ENCODE measurements around the gene HOXD4.

HOXD4 gene

DNA sequence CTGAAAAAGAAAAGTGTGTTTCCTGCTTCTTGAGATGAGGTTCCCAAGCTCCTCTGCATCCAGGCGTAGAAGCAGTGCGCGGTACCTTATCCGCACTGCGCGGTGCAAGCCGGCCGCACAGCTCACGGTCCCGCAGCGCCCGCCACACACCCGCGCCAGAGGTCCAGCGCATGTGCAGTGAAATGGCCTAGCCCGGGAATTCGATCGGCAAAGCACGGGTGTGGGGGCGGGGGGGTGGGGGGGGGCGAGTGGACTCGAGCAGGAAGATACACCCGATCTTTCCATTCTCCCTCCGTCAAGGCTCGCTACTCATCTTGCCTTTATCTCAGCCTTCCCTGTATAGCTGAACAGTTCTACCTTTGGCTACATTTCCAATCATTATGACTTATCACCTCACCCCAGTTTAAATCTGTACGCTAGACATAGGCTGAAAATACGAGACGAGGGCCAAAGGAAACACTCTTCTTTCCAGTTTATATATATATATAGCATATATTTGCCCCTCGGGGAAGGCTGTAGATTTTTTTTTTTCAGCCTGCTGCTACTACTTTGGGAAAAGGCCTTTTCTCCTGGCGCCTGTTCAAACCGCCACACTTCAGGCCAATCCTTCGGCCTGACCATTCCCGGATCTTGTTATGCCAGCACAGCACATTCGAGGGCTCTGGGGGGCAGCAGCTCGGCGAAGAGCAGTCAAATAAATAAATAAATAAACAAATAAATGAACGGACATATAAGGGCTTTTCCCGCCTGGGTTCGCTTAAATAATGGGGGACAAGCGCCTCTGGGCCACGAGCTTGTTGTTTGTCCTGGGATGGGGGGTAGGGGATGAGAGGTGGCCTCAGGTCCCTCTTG lies 11.5 kb upstream of the HOXD4 start:
- no peak for DNase-seq (ENCODE audit: low read depth in 2 of 3, low spot score in 2 of 3)

DNA sequence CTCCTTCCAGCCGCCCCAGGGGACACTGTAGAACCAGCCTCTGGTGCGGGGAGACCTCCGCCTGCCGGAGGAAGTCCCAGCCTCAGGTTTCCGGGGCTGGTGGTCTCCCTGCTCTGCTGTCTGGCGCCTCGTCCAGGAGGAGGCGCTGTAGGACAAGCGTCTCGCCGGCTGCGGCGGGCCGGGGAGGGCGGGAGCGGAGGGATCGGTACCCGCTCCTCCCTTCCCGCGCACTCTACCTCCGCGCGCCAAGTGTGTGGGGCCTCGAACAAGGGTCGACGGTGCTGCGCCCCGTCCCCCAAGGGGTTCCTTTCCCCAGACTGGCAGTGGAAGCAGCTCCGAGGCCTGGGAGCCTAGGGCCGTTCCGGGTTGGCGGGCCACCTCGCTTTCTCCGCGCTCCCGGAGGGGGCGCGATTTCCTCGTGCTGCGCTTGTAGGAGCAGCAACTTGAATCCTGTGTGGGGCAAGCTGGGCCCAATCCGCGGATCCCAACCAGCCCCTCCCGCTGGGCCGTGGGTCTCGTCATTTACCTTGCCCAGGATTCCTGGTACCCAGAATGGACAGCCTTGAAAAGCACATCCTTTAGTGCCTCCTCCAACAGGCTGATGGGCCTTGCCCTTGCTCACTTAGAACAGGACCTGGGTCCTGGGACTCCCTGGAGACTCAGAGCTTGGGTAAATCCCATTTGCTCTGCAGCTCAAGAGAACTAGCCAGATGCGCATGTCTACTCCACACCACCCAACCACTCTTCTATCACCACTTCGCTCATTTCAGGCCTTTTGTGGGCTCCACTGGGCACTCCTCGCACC lies 10.6 kb upstream of the HOXD4 start:
- DNase-seq (ENCODE audit: low read depth in 2 of 3, low spot score in 2 of 3), result peak; percentile 39 to 60 (median 57)

DNA sequence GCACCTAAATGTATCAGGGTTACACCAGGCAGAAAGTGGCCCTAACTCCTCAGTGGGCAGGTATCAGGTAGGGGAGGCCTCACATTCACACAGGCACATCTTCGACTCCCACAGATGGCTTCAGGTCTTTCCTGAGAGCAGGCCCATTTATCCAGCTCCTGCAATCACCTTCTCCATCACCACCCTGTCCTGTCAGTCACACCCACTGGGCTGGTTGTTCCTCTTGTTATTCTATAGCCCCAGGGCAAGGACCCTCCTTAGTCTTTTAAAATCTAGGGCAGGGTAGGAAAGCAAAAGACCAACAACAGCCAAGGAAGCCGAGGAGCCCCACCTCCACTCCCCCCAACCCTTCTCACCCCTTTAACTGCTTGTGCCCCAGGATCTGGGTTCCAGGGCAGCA lies 9.1 kb upstream of the HOXD4 start:
- DNase-seq (ENCODE audit: low read depth in 2 of 3, low spot score in 2 of 3), result no peak

DNA sequence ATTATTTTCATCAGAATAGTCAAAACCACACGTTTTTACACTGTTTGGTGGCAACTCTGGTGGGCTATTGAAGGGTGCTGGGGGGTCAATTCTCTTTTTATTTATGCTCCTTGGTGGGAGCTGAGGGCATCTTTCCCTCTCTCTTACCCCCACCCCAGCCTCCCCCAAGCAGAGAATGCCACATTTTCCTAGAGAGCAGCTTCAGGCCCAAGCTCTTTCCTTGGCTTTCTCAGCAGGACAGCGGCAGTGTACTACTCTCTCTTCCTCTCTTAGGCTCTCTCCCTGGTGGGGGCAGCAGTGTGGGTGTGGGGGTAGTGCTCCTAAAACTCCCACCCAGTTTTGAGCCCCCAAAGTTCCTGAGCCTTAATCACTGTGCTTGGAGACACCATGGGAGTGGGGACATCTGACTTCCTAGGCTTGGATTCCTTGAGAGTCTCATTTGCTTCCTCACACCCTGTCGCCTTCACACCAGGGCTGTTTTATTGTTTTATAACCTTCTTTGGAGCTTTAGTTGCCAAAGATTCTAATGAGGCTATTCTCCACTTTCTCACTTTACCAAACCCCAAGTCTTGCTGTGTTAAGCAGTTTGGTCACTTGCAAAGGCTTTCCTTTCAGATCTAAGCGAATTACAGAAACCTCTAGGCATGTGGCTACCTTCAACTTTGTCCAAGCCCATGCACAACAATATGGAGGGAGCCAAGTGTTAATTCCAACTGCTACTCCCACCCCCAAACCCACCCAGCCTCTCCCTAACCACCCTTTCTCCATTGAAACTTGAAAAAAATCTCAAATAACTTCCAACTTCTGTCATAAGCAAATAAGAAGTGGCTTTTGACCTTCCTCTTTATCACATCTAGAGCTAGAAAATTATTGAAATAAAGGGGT lies 6.0 kb upstream of the HOXD4 start:
- DNase-seq (ENCODE audit: low read depth in 2 of 3, low spot score in 2 of 3), result no peak

DNA sequence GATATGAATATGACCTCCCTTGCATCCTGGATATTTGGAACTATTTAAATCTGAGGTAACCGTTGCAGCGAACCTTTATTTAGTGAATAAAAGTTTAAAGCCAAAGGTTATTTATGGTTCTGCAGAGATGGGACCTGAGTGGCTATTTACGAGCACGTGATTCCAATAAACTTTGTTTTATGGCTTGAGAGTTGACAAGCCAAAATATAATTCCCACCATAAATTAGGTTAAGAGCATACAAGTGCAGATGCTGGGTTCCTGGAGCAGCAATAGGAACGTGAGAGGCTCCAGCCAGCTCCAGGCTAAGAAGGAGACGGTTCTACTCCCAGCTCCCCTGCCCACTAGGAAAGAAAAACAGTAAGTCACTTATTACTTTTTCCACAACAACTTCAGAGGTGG lies 5.2 kb upstream of the HOXD4 start:
- DNase-seq (ENCODE audit: low read depth in 2 of 3, low spot score in 2 of 3), result no peak

DNA sequence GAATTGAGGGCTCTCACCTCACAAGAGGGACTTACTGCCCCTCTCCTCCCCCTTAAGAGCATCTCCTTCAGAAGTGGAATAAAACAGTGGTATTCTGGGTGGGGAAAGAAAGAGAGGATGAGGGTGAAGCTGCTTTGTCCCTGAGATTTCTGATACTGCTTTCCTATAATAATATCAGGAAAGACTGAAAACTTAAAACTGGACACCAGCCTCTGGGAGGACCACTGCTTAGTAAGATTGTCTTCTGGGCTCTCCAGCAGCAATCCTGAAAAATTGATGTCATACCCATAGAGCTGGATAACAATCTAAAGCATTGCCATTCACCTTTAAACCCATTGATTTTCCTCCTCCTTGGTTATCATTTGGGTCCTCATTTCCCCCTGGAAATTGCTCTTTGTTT lies 4.7 kb upstream of the HOXD4 start:
- no peak for DNase-seq (ENCODE audit: low read depth in 2 of 3, low spot score in 2 of 3)

DNA sequence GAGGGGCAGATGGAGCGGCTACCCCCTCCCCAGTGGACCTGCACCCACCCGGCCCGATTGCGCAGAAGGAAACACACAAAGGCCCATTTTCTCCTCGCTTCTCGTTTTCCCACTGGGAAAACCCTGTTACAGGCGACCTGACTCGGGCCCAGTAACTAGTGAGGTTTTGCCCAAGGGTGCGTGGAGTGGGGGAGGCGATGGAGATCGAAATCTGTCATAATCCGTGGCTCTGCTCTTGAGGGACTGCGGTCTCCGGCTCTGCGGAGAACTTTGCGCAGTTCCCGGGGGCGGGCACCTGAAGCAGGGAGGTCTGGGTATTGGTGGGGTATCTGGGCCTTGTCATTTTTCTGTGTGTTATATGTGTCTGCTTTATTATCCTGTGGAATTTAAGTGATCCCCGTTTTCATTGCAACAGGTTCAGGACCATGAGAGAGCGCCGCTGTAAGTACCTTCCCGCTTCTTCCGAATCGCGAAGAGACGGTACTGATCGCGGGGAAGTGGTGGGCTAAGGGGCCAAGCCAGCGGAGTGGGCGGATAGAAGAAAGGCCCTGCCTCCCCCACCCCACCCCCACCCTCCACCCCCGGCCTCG lies 4.0 kb upstream of the HOXD4 start:
- no peak for DNase-seq (ENCODE audit: low read depth in 2 of 3, low spot score in 2 of 3)

DNA sequence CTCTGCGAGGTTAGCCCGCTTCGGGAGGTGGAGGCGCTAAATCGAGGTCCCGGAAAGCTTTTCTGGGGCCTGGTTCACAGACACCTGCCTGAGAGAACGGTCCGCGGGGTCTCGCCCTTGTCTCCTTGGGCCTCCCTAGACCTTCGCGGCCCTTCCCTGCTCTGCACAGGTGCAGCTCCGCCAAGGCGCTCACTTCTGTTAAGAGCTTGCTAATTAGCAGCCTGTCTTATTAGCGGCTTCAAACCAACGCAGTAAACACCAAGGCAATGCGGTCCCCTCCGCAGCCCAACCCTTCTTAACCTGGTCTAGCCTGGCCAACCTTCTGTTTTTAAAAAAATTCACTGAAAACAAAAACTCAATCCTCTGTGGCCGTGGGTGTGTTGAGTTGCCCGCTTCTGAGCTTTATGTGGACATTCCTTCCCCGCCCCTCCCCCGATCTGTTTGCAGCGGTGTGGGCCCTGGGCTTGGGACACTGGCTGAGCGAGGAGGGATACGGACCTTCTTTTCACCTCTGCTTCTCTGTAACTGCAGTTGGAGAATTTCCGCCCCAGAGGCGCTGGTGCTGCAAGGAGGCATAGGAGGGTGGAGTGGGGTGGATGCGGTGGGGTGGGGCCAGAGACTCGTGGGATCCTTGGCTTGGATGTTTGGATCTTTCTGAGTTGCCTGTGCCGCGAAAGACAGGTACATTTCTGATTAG lies 3.4 kb upstream of the HOXD4 start:
- no peak for DNase-seq (ENCODE audit: low read depth in 2 of 3, low spot score in 2 of 3)

DNA sequence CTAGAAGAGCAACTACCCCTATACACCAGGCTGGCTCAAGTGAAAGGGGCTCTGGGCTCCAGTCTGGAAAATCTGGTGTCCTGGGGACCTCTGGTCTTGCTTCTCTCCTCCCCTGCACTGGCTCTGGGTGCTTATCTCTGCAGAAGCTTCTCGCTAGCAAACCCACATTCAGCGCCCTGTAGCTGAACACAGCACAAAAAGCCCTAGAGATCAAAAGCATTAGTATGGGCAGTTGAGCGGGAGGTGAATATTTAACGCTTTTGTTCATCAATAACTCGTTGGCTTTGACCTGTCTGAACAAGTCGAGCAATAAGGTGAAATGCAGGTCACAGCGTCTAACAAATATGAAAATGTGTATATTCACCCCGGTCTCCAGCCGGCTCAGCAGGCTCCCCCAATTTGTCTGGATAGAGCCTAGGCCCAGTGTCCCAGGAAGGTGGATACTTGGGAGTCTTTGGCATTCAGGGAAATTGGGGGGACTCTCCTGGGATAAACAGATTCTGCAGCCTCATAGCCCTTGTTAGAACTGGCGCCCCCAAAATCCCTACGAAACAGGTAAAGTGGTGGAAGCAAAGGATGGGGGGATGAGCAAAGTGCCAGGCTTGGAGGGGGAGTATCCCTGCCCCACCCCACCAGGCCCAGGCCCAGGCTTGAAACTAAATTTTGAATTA lies 2.5 kb upstream of the HOXD4 start:
- no peak for DNase-seq (ENCODE audit: low read depth in 2 of 3, low spot score in 2 of 3)

DNA sequence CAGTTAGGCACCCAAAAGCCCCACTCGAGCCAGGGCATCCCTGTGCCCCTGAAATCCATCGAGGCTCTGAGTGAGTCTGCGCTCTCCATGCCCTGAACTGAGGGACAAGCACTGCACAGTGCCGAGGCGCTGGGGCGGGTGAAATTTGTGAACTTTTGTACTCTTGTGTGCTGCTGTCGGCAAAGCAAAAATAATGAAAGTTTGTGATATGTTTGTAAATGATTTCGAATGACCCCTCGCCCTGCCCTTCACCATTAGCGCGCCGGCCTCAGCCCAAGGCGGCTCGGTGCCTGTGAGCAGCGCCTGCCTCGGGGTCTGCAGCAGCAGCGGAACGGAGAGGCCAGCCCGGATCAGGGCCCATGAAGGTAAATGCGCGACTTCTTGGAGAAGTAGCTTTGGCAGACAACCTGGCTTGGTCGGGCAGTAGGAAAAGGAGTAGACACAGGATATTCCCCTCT lies 1.8 kb upstream of the HOXD4 start:
- DNase-seq (ENCODE audit: low read depth in 2 of 3, low spot score in 2 of 3), result no peak

DNA sequence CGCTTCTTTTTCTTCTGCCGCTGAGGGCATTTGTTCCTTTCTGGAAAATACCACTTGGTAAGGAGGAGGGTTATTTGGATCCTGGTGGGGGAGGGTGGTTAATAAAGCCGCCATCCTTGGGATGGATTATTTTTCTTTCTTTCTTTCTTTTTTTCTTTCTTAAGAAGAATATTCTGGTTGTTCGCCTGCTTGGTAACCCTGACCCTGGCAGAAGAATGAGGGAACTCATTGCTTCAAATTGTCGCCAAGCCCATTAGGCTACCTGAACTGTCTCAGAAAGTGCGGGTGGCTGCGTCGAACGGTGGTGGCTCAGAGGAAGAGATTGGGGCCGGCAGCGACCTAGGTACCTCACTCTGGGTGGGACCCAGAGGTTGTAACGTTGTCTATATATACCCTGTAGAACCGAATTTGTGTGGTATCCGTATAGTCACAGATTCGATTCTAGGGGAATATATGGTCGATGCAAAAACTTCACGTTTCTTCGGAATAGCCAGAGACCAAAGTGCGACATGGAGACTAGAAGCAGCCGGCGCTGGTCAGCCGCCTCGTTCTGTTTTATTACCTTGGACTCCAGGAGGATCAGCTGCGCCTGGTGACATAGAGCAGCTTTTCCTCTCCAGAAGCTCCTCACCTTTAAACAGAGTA lies 1.3 kb upstream of the HOXD4 start:
- DNase-seq (ENCODE audit: low read depth in 2 of 3, low spot score in 2 of 3), result no peak

DNA sequence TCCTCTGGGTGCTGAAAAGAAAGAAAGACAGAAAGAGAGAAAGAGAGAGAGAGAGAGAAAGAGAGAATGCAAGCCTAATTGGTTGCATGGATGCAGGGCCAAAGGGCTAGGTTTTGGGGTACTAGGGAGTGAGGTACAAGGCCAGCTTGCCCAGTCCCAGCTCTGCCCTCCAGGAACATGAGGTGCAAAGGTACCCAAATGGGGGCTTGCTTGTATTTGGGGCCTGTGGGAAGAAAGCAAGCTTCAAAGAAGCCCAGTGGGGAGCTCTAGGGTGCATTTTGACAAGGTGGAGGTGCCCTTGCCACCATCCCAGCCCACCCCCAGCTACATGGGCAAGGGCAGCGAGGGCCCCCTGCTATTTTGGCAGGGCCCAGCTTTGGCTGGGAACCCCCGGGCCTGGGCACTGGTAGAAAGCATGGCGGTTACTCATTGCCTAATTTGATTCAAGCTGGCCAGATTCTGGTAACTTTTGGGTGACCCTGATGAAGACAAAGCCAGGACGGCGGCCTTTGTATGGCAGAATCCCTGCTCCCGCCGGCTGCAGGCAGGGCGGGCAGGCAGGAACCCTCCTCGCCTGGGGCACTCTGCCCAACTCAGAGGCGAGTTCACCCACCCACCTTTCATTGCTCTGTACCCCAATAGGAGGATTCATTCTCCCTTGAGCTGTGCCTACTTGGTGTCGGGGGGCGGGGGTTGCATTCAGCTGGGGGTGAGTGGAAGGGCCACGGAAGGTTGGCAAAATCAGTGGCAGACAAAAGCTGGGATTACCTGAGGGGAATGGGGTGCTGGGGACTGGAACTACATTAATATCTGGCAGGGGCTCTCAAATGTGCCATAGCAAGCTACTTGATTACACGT lies 537 bp upstream of the HOXD4 start:
- DNase-seq (ENCODE audit: low read depth in 2 of 3, low spot score in 2 of 3), result no peak

DNA sequence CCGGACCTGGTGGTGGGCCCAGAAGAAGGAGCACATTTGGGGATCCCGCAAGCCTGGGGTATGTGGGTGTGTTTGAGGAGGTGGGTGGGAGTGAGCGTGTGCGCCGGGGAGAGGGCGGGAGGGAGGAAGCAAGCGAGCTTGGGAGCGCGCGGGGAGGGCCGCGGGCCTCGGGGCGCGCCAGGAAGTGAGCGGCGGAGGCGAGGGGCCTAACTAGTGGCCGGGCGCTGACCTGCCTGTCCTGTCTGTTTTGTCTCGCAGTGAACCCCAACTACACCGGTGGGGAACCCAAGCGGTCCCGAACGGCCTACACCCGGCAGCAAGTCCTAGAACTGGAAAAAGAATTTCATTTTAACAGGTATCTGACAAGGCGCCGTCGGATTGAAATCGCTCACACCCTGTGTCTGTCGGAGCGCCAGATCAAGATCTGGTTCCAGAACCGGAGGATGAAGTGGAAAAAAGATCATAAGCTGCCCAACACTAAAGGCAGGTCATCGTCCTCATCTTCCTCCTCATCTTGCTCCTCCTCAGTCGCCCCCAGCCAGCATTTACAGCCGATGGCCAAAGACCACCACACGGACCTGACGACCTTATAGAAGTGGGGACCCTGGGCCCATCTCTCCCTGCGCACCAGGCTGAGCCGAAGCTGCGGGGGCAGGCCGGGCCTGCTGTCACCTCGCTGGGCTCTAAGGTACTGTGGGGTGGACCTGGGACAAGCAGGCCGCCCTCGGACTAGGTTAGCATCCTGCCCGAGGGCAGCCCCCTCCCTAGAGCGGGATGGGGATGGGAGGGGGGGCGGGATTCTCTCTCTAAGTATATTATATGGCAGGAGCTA lies 1.2 kb downstream of the HOXD4 start:
- DNase-seq (ENCODE audit: low read depth in 2 of 3, low spot score in 2 of 3), result no peak

DNA sequence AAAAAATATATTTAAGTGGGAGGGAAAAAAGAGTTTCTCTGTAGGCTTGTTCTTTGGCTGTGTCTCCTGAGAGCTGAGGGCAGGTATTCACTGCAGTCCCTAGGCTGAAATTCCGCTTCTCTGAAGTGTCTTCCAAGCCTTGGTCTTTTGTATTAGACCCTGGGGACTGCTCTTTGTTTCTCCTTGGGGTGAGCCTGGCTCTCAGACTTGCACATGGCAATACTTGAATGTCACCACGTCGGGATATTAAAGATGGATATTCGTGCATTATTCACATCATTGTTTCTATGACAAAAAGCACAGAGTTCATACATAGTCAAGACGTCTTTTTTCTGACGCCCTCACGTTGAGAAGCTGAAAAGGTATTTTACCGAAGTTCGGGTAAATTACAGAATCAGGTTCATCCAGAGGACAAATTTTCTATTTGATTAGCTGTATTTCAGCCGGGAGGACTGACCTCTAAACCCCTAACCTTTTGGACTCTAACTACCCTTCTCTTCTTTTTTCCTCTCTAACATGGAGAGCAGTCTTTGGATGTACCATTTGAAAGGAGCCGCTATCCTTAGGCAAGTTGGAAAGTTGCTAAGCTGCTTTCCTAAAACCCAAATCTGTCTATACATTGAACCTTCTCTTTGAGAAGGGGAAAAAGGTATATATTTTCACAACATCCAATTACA lies 3.4 kb downstream of the HOXD4 start:
- DNase-seq (ENCODE audit: low read depth in 2 of 3, low spot score in 2 of 3), result no peak

DNA sequence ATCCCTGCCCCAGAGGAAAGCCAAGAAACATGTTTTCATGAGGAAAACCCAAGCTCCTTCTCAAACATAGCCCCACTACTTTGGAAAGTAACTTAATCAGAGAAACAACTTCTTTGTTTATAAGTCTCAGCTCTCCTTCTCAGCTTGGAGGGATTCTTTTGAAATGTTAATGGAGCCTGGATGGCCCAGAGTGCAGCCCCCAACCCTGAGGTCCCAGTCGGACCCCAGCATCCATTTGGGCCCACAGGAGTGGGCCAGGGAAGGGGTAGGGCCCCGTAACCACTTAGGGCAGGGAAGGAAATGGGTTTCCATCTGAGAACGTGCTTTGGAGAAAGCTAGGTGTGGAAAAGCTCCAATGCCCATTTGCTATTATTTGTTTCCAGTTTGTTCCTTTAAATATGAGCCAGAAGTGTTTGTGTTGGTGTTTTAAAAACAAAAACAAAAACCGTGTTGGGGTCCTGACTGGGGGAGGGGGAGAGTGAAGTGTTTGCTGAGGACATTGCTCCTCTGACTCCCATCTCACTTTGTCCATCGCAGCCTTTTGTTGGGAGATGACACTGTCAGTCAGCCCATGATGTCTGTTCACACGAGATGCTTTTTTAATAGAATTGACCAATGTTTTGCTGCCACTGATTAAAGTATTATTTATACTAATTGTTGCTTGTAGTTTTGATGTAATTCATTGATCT lies 4.2 kb downstream of the HOXD4 start:
- no peak for DNase-seq (ENCODE audit: low read depth in 2 of 3, low spot score in 2 of 3)

DNA sequence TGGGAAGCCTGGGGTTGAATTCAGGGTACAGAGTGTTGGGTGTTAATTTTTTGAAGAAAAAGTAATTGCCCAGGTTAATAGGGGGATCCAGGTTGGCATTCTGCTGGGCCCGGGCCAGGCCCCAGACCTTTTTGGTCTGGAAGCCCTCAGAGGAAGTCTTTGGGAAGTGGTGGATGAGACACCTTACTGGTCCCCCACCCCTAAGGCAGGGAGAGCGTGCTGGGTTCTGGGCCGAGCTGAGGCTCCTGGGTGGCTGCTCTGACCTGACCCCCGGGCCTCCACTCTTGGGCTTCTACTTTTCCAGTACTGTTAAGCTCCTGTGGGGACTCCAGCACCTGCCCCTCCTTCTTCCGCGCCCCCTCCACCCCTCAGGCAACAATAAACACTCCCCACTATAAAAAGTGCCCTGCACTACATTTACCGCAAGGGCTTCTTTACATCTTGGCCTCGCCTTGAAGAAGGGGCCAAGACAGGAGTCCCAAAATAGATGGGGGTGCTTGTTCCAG lies 5.0 kb downstream of the HOXD4 start:
- no peak for DNase-seq (ENCODE audit: low read depth in 2 of 3, low spot score in 2 of 3)

All from activated CD8-positive, alpha-beta memory T cell treated with anti-CD3 and anti-CD28 coated beads for 48 hours (primary cell).